ENCODE measurements around the gene DLGAP1.

Gene DLGAP1

DNA sequence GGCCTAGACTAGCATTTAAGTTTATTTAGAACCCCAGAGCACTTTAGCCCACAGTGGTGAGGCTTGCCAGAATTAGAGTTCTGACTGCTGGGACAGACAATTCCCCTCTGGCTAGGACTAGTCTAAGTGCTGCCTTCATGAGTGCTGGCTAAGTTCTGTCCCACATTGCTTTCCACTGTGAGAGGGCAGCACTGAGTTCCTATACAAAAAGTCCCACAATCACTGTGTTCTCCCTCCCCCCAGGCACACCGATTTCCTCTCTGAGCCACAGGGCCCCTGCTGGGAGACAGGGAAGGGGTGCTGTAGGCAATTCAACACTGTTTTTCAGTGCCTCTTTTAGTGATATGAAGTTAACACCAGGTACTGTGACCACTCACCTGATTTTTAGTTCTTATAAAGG, 310.9 kb downstream of the DLGAP1 start:
- no peaks in the 10 kb centered on the region for H3K4me1 Mint-ChIP-seq (ENCODE audit: low read depth)
- no peak overlapping the region for H3K27ac Mint-ChIP-seq
- H3K4me3 Mint-ChIP-seq, result no peak overlapping the region
- H3K9me3 Mint-ChIP-seq (ENCODE audit: low read depth), result peaks cover 5% of the 10 kb centered on the region
- peaks cover 4% of the 10 kb centered on the region for H3K27me3 Mint-ChIP-seq
- no peaks in the 10 kb centered on the region for H3K36me3 Mint-ChIP-seq

- Mint-ChIP-seq H3K27me3 (peaks cover 4% of the 10 kb centered on the region), H3K4me1 (ENCODE audit: low read depth) (no peaks in the 10 kb centered on the region), H3K9me3 (ENCODE audit: low read depth) (peaks cover 5% of the 10 kb centered on the region), H3K4me3 (no peak overlapping the region), H3K27ac (no peak overlapping the region), H3K36me3 (no peaks in the 10 kb centered on the region)
Measured at GRCh38 chr18:4143585-4143984, 311.5 kb downstream of the DLGAP1 start.

- H3K27ac Mint-ChIP-seq, result no peak overlapping the region
- H3K9me3 Mint-ChIP-seq (ENCODE audit: low read depth), result peaks cover 5% of the 10 kb centered on the region
- H3K27me3 Mint-ChIP-seq, result peaks cover 4% of the 10 kb centered on the region
- no peak overlapping the region for H3K4me3 Mint-ChIP-seq
- no peaks in the 10 kb centered on the region for H3K4me1 Mint-ChIP-seq (ENCODE audit: low read depth)
- no peaks in the 10 kb centered on the region for H3K36me3 Mint-ChIP-seq
Measured at GRCh38 chr18:4142876-4143275, 312.2 kb downstream of the DLGAP1 start.

DNA sequence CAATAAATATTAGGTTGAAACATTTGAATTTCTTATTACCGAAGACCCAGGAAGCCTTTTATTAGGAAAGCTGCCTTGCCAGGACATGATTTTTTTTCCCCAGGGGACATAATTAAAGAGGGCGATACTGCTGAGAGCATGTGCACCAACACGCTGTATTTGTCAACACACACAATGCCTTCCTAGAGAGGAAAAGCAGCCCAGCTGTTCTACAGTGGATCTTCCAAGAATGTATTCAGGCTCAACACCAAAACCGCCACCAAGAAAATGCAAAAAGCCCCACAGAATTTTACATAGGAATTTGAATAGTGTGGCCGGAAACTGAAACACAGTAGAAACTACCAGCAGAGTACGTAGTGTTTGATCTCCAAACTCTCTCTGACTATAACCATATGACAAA, 320.4 kb downstream of the DLGAP1 start:
- no peaks in the 10 kb centered on the region for H3K36me3 Mint-ChIP-seq
- H3K9me3 Mint-ChIP-seq (ENCODE audit: low read depth), result peaks cover 4% of the 10 kb centered on the region
- H3K27me3 Mint-ChIP-seq, result no peaks in the 10 kb centered on the region
- no peak overlapping the region for H3K27ac Mint-ChIP-seq
- no peak overlapping the region for H3K4me3 Mint-ChIP-seq
- H3K4me1 Mint-ChIP-seq (ENCODE audit: low read depth), result no peaks in the 10 kb centered on the region

DNA sequence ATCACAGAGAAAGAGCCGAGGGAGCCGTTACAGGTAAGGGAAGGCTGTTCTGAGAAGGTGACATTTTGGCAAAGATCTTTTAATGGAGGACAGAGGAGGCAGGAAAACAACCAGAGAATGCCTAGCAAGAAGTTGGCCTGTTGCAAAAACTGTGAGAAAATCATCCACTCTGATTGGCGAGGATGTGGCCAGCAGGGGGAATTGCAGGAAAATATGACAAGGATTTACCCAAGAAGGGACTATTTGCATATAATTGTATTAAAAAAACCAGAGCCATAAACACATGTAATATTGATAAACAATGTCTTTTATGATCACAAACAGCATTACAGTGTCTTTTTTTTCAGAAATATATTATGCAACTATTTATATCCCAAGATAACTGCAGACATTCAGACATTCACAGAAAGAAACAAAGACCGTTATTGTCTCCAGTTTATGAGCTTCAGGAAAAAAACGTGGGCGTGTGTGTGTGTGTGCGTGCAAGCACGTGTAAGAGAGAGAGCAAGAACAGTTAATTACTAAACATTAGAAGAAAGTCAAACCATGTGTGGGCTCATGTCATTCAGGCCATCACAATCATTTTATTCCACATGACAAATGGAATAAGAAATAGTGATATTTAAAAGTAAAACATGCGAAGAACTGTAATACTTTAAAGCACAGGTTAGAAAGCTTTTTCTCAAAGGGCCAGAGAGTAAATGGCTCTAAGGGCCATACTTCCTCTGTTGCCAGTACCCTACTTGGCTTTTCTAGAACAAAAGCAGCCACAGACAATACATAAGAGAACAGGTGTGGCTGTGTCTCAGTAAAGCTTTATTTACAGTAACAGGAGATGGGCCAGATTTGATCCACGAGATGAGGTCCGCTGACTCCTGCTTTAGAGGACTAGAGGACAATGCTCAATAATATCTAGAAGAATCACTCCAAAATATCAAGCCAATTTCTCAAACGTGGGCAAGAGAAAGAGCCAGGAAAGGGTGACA, 324.1 kb downstream of the DLGAP1 start:
- no peak overlapping the region for H3K27ac Mint-ChIP-seq
- no peaks in the 10 kb centered on the region for H3K27me3 Mint-ChIP-seq
- no peaks in the 10 kb centered on the region for H3K36me3 Mint-ChIP-seq
- no peaks in the 10 kb centered on the region for H3K4me1 Mint-ChIP-seq (ENCODE audit: low read depth)
- H3K4me3 Mint-ChIP-seq, result no peak overlapping the region
- peaks cover 4% of the 10 kb centered on the region for H3K9me3 Mint-ChIP-seq (ENCODE audit: low read depth)

DNA sequence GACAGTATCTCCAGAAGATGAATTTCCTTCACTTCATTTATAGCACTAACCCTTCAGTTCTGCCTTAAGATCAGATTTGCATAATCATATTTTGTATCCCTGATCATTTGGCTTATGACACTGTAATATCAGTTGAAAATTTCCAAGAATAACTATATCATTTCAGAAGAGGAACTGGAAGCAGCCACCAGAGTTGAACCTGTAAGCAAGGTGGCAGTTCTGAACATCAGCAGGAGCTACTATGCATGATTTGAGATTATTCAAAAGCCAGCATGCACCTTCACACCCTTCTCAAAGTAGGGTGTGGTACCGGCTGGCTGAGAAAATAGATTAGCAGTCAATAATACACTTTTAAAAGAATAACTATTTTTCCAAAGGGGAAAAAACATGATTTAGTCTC, 328.2 kb downstream of the DLGAP1 start:
- no peaks in the 10 kb centered on the region for H3K36me3 Mint-ChIP-seq
- no peaks in the 10 kb centered on the region for H3K9me3 Mint-ChIP-seq (ENCODE audit: low read depth)

GRCh38 chr18:4125627-4126230, 329.4 kb downstream of the DLGAP1 start:
- Mint-ChIP-seq H3K27ac (no peak overlapping the region), H3K27me3 (no peaks in the 10 kb centered on the region), H3K4me3 (no peak overlapping the region), H3K36me3 (no peaks in the 10 kb centered on the region), H3K9me3 (ENCODE audit: low read depth) (no peaks in the 10 kb centered on the region), H3K4me1 (ENCODE audit: low read depth) (no peaks in the 10 kb centered on the region)

More for the DNA sequence above, 328.2 kb downstream of the DLGAP1 start:
- H3K4me1 Mint-ChIP-seq (ENCODE audit: low read depth), result no peaks in the 10 kb centered on the region
- no peaks in the 10 kb centered on the region for H3K27me3 Mint-ChIP-seq
- no peak overlapping the region for H3K27ac Mint-ChIP-seq
- H3K4me3 Mint-ChIP-seq, result no peak overlapping the region

DNA sequence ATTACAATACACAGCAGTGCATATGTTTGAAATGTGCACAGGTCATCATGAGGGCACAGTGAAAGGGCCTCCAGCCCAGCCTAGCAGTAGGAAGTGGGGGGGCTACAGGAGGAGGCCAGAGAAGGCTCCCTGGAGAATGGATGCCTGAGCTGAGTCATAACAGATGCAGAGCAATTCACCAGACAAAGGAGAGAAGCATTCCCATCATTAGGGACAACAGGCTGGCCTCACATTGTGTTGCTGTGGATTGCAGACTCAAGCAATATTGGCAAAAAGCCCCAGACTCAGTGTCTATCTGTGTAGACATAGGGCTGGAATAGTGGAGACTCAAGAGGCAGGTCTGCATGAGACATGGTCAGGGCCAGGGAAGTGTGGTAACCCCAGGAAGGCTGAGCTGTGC, 329.9 kb downstream of the DLGAP1 start:
- Mint-ChIP-seq H3K27ac (no peak overlapping the region), H3K9me3 (ENCODE audit: low read depth) (no peaks in the 10 kb centered on the region), H3K36me3 (no peaks in the 10 kb centered on the region), H3K27me3 (peaks cover 2% of the 10 kb centered on the region), H3K4me3 (no peak overlapping the region), H3K4me1 (ENCODE audit: low read depth) (no peaks in the 10 kb centered on the region)

DNA sequence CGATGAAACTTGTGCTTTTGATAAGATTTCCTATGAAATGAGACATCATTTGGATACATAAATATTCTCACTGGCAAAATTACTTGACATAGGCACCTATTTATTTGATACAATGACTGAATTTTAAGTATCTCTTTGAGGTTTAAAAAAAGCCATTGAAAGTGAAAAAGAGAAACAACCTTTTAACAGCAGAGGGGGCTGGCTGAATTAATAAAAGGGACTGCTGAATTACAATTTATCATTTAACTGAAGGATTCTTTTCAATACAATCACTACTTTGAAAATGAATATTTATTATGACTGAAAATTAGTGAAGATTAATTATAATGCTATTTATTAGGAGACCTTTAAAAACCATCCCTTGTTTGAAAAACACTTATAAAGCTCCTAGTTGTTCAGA, 335.3 kb downstream of the DLGAP1 start:
- Mint-ChIP-seq H3K27me3 (peaks cover 4% of the 10 kb centered on the region), H3K36me3 (no peaks in the 10 kb centered on the region), H3K4me1 (ENCODE audit: low read depth) (no peaks in the 10 kb centered on the region), H3K9me3 (ENCODE audit: low read depth) (no peaks in the 10 kb centered on the region), H3K27ac (no peak overlapping the region), H3K4me3 (no peak overlapping the region)

GRCh38 chr18:4119127-4119648, 335.9 kb downstream of the DLGAP1 start:
- no peaks in the 10 kb centered on the region for H3K36me3 Mint-ChIP-seq
- H3K27ac Mint-ChIP-seq, result no peak overlapping the region
- H3K4me1 Mint-ChIP-seq (ENCODE audit: low read depth), result no peaks in the 10 kb centered on the region
- no peaks in the 10 kb centered on the region for H3K9me3 Mint-ChIP-seq (ENCODE audit: low read depth)
- peaks cover 4% of the 10 kb centered on the region for H3K27me3 Mint-ChIP-seq
- H3K4me3 Mint-ChIP-seq, result no peak overlapping the region

- H3K9me3 Mint-ChIP-seq (ENCODE audit: low read depth), result no peaks in the 10 kb centered on the region
- no peaks in the 10 kb centered on the region for H3K36me3 Mint-ChIP-seq
- H3K4me3 Mint-ChIP-seq, result no peak overlapping the region
- H3K27ac Mint-ChIP-seq, result no peak overlapping the region
- H3K4me1 Mint-ChIP-seq (ENCODE audit: low read depth), result peaks cover 3% of the 10 kb centered on the region
- H3K27me3 Mint-ChIP-seq, result peaks cover 1% of the 10 kb centered on the region
Measured at GRCh38 chr18:4108016-4108415, 347.1 kb downstream of the DLGAP1 start.

- Mint-ChIP-seq H3K4me1 (ENCODE audit: low read depth) (peaks cover 3% of the 10 kb centered on the region), H3K36me3 (no peaks in the 10 kb centered on the region), H3K4me3 (no peak overlapping the region), H3K27ac (no peak overlapping the region), H3K27me3 (peaks cover 1% of the 10 kb centered on the region), H3K9me3 (ENCODE audit: low read depth) (no peaks in the 10 kb centered on the region)
Measured at GRCh38 chr18:4107049-4107467, 348.0 kb downstream of the DLGAP1 start.

GRCh38 chr18:4106407-4107033, 348.6 kb downstream of the DLGAP1 start:
- peaks cover 3% of the 10 kb centered on the region for H3K4me1 Mint-ChIP-seq (ENCODE audit: low read depth)

GRCh38 chr18:4102901-4103300, 352.2 kb downstream of the DLGAP1 start:
- no peaks in the 10 kb centered on the region for H3K9me3 Mint-ChIP-seq (ENCODE audit: low read depth)
- no peak overlapping the region for H3K27ac Mint-ChIP-seq
- H3K4me3 Mint-ChIP-seq, result no peak overlapping the region
- no peaks in the 10 kb centered on the region for H3K27me3 Mint-ChIP-seq
- no peaks in the 10 kb centered on the region for H3K36me3 Mint-ChIP-seq
- H3K4me1 Mint-ChIP-seq (ENCODE audit: low read depth), result peaks cover 3% of the 10 kb centered on the region

More at GRCh38 chr18:4106407-4107033, 348.6 kb downstream of the DLGAP1 start:
- Mint-ChIP-seq H3K9me3 (ENCODE audit: low read depth) (no peaks in the 10 kb centered on the region), H3K36me3 (no peaks in the 10 kb centered on the region), H3K27ac (no peak overlapping the region), H3K4me3 (no peak overlapping the region), H3K27me3 (peaks cover 1% of the 10 kb centered on the region)

- Mint-ChIP-seq H3K9me3 (ENCODE audit: low read depth) (no peaks in the 10 kb centered on the region), H3K27ac (no peak overlapping the region), H3K4me1 (ENCODE audit: low read depth) (no peaks in the 10 kb centered on the region), H3K36me3 (no peaks in the 10 kb centered on the region), H3K4me3 (no peak overlapping the region), H3K27me3 (peaks cover 3% of the 10 kb centered on the region)
Measured at GRCh38 chr18:4101009-4101408, 354.1 kb downstream of the DLGAP1 start.
